NCI-H2029 treated with DMSO at 0.1 percent for 48 hours (cell line): Measurements from ENCODE around the gene SLC24A3.

Experiments
- DNase-seq: peaks from one replicate; lab custom pipeline; 2025; lab: John Stamatoyannopoulos, UW

Gene SLC24A3

DNA sequence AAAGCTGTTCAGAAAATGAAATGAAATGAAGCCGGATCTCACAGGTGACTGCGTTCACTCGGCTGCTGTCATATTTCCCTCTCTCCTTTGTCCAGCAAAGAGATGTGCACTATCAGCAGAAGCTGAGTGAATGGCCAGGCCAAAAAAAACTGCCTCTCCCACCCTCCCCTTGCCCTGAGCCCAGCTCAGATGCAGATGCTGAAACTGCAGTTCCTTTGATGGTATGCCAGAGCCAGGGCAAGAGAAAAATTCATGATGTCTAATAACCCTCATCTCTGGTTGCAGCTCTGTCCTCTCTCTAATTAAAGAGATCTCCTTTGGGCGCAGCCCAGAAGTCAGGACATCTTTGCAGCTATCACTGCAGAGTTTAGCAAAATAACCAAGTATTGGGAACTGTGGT is 335.1 kb downstream of the SLC24A3 start:
- no peak for DNase-seq

DNA sequence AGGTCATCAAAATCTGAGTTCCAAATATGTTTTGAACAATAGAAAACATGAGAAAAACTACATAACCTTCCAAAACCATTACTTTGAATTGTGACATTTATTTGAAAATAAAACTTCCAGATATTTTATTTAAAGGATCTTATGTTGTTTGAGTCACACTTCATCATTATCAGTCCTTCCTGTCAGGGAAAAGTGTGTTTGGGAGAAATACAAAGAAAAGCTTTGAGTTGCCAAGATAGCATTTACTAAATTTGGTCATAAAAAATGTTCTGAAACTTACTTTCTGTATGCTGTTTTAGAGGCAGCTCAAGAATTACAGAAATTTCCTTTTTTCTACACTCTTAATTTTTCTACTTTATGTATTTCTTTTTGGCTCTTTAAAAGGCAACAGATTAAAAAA is 337.5 kb downstream of the SLC24A3 start:
- DNase-seq, result no peak

DNA sequence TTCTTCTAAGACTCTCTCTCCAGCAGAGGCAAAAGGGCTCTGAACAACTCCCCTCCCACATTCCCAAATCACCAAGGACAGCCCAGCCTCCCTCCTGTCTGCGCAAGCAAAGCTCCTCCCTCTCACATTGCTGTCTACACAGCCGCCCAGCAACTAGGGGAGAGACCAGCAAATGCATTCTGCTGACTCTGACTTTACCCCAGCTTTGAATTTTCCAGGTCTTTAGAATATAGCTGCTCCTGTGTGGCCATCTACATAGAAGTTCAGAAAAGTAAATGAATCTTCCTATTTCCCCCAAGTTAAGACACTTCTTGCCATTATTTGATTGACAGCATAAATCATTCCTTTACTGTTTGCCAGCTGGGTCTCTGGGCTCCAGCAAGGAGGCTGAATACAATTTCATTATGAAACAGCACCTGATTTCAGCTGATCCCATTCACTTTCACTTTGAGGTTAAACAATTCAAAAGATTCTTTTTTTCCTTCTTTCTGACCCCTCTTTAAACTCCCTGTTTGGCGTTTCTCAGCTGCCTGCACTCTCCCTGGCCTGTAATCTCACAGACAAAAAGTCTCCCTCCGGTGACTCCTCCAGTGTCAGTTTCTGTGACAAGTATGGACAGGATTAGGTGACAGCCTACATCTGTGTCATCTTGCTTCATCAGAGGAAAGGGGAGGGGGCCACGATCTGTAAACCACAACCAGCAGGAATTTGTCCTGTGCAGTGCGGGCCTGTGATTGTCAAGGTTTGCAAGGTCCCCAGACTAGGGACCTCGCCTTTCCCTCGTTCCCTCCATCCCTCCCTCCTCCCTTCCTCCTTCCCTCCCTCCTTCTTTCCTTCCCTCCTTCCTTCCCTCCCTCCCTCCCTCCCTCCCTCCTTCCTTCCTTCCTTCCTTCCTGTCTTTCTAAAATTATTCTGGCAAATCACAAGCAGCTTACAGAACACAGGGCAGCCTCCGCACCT is 340.1 kb downstream of the SLC24A3 start:
- DNase-seq, result no peak

DNA sequence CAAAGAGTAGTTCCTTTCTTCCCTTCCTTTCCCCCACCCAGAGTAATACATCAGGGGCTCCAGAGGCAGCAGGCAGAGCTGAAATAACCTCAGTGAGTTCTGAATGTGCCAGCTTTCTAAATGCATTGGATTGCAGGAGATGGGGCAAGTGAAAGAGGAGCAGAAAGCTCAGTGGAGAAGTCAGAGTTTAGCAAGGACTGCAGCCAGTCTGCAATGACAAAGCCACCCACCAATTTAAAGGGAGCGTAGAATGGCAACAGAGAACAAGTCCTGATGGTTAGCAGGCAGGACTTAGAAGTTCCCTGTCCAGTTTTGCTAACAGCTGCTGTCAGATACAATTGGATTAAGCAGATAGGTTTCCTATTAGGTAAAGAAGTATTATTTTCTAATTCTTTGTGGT is 342.2 kb downstream of the SLC24A3 start:
- DNase-seq, result no peak

DNA sequence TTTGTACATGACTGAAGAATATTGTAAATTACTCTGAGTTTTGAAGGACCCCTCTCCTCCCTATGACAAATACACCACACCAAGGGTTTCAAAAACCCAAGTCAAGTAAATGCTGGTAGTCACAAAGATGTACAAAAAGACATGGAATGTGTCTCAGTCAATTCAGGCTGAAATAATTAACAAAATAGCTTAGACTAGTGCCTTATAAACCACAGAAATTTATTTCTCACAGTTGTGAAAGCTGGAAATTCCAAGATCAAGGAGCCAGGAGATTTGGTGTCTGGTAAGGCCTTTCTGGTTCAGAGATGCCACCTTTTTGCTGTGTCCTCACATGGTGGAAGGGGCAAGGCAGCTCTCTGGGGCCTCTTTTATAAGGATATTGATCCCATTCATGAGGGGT is 343.3 kb downstream of the SLC24A3 start:
- no peak for DNase-seq

DNA sequence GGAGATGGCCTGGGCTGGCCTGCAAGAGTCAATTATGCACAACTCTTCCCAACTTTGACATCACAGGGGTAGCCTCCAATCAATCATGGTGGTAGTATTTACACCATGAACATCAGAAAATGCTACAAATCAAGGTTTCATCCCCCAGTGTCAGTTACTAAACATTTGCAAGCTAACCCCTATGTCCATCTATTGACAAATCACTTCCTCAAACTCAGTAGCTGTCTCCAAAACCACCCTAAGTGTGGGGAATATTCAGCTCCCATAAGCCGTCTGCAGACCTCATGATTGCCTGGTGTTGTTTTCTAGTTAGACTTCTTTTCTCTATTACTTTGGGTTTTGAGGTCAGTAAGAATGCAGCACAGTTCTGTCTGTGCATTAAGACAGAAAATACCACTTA is 344.8 kb downstream of the SLC24A3 start:
- DNase-seq, result no peak

DNA sequence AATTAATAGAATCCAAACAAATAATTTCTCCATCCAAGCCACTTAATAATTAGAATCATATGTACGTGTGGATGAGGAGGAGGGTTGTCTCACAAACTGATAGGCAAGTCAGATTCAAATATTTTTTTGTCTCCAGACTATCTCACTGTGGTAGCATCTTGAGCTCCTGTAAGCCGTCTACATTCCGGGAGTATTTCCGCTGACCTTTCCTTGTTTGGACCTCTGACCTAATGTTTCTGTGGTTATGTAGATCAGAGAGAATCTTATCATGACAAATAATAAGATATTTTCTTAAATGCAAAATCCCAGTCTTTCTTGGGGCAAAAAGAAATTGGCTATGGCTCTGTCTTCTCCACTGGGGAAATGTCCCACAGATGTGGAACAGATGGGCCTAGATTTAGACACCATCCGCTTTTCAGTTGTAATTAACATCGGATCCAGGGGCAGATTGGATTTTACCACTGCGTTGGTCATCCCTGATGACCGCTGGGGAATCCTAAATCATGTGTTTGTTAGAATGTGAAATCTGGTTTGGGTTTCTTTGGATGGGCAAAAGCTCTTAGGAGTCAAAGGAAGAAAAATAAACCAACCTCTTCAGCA is 348.5 kb downstream of the SLC24A3 start:
- DNase-seq, result no peak

DNA sequence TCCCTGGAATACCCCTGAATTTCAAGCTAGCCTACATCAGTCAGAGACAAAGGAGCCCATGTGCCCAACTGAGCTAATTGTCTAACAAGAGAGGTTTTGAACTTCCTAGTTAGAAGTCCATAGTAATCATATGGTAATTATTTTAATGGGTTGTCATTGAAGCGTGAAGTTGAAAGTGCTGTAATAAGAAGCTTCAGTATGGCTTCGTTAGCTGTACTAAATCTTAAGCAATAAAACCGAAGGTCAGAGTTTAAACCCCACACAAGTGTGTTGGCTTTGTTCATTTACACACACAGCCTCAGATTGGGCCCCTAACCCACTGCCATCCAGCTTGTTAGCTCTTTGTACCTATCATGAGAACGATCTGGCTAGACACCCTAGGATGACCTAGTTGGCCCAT is 350.0 kb downstream of the SLC24A3 start:
- DNase-seq, result no peak

DNA sequence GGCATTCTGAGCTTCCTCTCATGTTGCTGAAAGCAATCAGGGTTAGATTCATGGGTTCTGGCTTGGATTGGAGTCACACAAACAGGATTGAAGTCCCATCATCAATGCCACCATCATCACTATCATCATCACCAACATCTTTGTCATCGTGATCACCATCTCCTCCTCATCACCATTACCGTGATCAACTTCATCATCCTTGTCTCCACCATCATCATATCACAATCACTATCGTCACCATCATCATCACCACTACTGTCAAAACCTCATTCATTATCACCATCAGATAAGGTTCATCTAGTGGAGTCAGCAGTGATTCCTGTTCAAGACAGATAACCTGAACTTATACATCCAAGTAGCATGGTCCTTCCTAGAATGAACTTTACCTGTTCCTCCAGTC is 351.8 kb downstream of the SLC24A3 start:
- no peak for DNase-seq

DNA sequence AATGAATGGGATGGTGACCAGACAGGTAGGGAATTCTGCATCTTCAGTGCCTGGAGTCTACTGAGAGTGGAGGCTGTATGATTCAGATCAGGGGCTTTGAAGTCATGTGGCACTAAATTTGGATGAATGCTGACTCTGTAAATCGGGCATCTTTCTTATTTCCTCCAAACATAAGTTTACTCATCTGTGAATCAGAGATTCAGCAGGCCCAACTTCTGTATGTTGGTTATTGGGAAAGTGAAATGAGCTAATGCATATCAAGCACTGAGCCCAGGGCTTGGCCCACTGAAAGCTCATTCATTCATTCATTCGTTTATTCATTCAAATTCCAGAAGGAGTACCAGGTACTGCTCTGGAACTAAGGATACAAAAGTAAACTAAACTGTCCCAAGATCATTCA is 353.3 kb downstream of the SLC24A3 start:
- DNase-seq, result no peak

DNA sequence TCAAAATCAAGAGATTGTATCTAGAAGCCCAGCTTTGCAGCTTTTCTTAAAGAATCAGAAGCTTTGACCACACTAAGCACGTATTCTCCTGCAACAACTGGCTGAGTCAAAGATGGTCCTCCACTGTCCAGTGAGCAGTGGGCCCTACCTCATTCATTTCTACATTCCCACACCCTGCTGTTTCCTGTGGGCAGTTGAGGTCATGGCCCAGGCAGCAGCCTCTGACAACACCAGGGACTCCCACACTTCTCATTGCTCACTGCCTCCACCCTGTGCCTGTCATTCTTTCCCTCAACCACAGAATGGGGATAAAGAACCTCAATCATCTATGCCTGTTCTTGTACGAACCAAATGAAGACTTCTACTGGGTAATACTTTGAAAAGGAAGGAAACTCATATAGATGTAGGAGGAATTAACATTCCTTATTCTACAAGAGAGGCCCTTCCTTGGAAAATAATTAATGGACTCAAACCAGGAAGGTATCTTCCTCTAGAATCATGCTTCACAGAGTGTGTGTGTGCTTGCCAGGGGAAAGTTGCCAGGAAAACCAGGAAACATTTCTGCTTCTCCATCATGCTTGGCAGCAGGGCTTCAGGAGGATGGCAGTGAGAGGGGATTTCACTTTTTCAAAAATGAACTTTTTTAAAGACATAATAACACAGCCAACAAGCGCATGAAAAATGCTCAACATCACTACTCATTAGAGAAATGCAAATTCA is 353.9 kb downstream of the SLC24A3 start:
- no peak for DNase-seq

DNA sequence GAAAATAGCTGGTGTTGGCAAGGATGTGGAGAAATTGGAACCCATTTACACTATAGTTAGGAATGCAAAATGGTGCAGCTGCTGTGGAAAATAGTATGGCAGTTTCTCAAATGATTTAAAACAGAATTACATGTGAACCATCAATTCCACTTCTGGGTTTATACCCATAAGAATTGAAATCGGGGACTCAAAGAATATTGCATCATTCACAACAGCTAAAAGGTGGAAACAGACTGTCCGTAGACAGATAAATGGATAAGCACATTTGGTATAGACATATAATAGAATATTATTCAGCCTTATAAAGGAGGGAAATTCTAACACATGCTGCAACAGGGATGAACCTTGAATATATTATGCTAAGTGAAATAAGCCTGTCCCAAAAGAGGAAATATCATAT is 355.7 kb downstream of the SLC24A3 start:
- DNase-seq, result no peak

DNA sequence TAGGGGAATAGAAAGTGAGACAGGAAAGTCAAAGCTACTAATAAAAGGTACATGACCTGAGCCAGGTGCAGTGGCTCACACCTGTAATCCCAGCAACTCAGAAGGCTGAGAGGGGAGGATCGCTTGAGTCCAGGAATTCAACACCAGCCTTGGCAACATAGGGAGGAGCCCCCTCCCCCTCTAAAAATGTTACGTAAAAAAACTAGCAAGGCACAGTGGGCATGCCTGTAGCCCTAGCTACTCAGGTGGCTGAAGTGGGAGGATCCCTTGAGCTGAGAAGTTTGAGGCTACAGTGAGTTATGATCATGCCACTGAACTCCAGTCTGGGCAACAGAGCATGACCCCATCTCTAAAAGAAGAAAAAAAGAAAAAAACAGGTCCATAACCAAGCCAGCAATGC is 359.6 kb downstream of the SLC24A3 start:
- DNase-seq, result no peak

DNA sequence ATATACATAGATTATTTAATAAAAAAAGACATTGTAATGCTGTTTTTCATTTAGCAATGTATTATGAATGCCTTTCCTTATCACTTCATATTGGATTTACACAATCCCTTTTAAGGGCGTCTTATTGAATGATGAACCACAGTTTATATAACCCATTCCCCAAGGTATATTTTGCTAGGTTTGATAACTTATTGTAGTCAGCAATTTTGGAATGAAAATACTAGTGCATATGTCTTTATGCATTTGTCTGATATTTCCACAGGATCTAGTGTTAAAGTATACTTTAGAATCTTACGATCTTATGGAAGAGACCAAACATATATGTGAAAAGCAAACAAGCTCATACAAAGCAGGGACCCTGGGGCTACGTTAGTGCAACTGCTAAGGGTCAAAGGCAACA is 365.2 kb downstream of the SLC24A3 start:
- DNase-seq, result no peak

DNA sequence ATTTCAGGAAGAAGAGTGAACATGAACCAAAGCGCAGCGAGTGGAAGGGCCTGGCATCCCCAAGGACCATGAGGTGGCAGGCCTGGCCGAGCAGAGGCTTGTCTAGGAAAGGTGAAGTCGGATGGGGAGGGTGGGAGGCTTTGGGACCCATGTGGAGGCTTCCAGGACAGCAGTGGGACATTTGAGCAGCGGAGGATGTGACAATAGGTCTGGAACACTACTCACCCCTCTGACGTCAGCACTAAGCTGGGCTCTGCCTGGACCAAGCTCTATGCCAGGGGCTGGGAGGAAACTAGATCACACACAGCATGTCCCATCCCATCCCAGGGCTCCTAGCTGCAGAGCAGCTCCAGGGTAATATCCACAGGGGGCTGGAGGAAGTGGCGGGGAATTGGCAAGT is 370.3 kb downstream of the SLC24A3 start:
- no peak for DNase-seq

DNA sequence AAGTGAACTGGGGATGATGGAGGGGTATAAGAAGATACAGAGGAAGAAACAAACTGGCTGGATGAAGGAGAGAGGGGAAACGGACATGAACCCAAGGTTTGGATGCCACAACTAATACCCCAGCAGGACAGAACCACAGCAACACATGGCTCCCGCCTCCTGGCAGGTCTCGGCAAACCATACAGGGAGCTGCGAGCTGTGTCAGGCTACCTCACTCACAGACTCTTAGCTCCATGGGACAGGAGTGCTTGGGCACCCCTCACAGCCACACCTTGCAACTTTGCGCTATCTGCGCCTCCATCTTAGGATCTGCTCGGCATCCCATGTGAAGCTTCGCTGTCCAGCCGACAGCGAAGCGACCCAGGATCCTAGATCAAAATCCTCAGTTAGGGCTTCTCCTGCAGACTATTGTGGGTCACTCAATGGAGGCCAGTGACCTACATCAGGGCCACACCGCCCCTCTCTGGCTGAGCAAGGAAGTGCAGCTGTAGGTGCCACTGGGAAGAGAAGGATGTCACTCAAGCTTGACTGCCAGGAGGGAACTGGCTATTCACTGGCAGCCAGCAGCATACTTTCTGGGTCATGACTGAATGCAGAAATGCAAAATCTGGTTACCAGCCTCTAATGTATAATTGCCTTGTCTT is 371.2 kb downstream of the SLC24A3 start:
- peak; percentile 35 for DNase-seq

DNA sequence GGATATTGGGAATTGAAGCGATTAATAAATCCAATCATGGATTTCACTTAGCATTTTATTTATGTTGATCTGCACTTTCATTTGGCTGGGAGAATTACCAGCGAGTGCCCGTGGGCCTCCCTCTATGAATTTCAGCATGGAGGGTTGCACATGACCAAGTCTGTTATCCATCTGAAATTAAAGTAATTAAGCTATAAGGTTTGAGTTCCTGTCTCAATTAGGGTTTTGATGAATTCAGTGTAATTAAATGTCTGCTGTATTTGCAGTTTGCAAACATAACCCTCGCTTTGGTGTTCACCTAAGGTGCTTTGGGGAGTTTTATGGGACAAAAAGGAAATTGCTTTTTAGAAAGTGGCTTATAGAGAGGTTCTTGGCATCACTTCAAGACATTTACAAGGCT is 375.8 kb downstream of the SLC24A3 start:
- no peak for DNase-seq

DNA sequence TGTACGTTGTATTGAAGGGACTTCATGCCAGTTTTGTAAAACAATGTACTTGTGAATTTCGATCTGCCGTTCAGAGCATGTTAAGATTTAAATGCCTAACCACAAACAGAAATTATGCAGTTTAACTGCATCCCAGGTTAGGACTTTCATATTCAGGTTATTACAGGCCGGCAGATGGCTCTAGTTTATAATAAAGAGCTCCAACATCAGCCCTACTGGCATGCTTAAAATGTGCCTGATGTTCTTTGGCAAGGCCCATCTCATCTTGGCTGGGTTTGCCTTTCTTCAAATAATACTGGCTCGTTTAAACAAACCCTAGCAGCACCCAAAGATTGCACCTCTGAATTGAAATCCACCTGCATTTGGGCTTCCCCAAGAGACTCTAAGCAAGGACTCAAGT is 376.3 kb downstream of the SLC24A3 start:
- no peak for DNase-seq

DNA sequence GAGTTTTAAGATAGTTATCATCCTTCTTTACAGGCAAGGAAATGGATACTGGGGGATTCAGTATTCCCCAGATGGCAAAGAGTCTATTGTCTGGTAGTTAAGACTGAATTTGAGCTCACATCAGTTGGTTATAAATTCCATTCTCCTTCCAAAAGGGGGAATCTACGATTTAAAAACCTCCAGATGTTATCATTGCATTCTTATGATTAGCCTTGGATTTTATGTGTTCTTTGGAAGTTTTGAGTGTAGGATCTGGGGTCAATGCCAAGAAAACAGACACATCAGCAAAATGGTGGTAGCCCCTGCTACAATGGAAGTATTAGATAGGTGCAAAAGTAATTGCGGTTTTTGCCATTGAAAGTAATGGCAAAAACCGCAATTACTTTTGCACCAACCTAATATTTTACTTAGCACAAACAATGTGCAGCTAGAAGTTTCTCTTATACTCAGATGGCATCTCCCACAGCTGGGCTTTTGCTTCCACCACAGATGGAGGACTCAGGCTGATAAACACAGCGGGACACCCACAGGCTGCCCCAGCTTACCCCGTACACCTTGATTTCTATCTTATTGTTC is 377.4 kb downstream of the SLC24A3 start:
- DNase-seq, result no peak

DNA sequence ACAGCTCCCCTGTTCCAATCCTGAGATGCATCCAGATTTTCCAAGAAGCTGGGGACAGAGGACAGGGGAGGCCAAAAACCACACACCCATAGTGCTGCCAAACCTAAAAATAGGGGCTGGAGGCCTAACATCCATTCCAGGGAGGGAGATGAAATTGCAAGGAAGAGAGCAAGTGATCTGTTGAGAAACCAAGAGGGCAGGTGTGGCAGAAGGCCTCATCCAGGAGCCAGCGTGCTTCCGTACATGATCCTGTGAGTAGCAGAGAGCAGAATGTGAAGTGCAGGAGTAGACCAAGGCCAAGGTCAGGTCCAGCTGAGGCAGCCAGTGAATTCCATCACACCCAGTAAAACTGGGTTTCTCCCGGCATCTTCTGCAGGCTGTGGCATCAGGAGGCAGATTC is 377.9 kb downstream of the SLC24A3 start:
- DNase-seq, result no peak

DNA sequence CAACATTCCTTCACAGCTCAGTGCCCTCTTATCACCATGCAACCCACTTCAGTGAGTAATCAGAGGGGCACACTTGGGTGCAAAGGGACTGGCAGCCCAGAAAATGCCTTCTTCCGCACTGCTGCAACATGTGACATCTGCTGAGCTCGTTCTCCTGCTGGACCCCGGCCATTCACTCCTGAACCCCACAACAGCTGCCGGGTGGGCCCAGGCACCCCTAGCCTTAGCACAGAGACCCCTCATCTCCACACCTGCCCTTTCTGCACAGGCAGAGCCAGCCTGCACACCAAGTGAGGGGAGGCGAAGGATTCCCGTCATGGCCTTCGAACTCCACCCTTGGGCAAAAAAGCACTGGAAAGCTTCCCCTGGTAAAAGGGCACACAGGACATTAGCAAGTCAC is 381.3 kb downstream of the SLC24A3 start:
- no peak for DNase-seq

DNA sequence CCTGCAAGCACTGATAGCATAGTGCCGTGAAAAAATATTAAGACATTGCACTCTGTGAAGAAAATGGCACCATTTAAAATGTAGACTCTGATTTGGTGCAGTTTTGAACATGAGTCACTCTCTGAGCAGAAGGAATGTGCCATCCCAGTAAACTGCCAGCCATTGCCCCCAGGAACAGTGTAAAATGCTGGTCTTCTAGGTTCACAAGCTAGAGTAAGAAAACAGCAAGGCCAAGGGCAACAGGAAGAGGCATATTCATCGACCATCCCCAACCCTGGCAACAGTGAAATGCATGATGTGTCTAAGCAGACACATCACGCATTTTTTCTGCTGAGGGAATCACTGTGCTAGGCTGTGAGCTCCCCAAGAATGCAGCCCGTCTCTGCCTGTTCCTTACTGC is 382.5 kb downstream of the SLC24A3 start:
- no peak for DNase-seq
